HG03039 (cell line): ENCODE data around the gene S100A8.

Source experiments
- ATAC-seq: cut with Tn5 transposase; IDR thresholded peaks from one replicate; pipeline ENCODE4 v1.9.1; 2021; ENCODE audit warnings: mild to moderate bottlenecking, moderate library complexity; ENCODE audit not compliant: unreplicated experiment

Gene S100A8

GRCh38 chr1:153364156-153364555, 26.7 kb downstream of the S100A8 start:
- ATAC-seq, result no peak

- ATAC-seq, result no peak
These were observed 27.2 kb downstream of the S100A8 start for GRCh38 chr1:153363641-153364040.

DNA sequence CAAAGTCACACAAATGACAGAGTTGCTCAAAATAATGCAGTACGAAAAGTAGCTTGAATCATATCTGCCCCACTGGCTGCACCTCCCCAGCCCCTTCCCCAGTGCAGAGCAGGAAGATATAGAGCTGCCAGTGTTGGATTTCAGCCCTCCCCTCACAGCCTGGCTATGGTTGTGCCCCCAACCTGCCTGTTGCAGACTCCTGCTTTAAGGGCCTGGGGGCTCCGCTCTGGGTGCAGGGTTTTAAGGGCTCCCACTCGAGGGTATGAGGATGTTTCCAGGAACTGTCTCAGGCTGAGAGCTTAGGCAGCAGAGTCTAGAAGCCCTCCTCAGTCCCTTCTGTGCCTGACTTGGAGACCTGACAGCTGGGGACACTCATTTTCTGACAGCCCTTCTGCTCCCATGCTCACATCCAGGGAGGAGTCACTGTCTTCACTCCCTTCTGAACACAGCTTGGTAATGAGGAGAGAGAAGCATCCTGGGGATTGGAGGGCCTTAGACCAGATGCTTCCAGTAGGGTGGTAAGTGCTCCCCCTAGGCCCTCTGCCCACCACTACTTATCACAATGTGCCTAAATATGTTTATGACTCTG, 28.6 kb downstream of the S100A8 start:
- ATAC-seq, result no peak

DNA sequence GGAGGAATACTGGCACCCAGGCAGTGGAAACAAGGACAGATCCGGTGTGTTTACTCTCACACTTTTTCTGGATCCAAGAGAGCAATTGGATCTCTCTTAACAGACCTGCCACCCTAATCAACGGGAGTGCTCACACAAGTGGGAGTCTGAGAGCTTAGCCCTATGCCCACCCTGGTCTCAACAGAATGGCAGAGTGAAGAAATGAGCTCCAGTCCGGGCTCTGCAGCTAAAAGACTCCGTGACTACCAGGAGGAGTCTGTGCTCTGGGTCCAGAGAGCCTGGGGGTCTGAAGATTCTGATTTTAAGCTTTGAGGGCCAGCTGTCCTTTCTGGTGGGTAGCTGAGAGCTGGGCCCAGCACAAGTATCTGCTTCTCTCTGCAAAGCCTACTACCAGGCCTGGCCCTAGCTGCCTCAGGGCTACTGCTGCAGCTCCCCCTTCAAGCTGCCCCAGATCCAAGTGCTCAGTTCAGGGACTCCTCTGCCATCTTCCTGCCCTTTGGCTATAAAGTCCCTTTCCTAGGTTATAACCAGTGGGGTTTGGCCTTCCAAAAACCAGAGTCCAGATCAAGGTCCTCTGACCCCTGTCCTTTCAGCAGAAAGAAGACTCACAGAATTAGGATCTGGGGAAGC, 29.3 kb downstream of the S100A8 start:
- ATAC-seq, result no peak

- ATAC-seq, result no peak
These were observed 30.0 kb downstream of the S100A8 start for GRCh38 chr1:153360592-153361479.

- no peak for ATAC-seq
These were observed 30.7 kb downstream of the S100A8 start for GRCh38 chr1:153360190-153360589.

GRCh38 chr1:153359241-153359640, 31.6 kb downstream of the S100A8 start:
- no peak for ATAC-seq

DNA sequence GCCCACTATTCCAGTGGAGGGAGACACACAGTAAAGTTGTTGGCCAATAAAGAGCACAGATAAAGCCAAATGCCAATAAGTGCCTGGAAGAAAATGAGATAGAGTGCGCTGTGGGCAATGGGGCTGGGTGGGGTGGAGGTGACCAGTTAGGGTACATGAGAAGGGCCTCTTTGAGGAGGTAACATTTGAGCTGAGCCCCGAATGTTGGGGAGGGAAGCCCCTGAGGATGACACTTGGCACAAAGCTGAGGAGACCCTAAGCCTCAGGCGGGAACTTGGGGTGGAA, 32.2 kb downstream of the S100A8 start:
- no peak for ATAC-seq

DNA sequence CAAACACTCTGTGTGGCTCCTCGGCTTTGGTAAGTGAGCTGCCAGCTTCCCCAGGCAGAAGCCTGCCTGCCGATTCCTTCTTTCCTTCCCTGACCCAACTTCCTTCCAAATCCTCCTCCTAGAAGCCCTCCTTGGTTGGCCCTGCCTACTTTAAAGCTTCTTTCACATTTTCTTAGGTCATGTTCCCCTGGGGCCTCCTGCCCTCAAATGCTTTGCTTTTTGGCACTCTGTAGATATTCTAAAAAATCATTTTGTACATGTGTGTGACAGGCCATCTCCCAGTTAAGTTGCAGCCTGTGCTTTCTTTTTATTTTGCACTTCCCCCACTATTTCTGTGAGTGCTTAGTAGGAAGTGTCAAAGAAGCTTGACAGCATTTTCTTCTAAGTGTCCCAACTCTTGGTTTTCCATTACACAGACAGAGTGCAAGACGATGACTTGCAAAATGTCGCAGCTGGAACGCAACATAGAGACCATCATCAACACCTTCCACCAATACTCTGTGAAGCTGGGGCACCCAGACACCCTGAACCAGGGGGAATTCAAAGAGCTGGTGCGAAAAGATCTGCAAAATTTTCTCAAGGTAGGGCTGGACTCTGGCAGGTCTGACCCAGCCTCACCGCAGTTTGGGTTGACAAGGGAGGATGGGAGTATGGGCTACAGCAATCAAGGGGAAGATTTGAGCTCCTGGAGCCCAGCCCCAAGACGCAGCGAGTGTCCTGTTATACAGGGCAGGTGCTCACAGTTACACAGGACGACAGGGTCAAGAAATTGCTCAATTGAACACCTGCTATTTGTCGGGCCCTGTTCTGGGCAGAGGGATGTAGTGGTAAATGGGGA, 32.8 kb downstream of the S100A8 start, which contains the start of gene S100A9:
Gene S100A9 (plus strand): TSS at position 2 of the 838 bp plus-strand sequence. CDS start 430 bp downstream, at position 432.
- no peak for ATAC-seq

GRCh38 chr1:153357076-153357852, 33.6 kb downstream of the S100A8 start:
- no peak for ATAC-seq

- no peak for ATAC-seq
These were observed 34.3 kb downstream of the S100A8 start for GRCh38 chr1:153356392-153357075.

DNA sequence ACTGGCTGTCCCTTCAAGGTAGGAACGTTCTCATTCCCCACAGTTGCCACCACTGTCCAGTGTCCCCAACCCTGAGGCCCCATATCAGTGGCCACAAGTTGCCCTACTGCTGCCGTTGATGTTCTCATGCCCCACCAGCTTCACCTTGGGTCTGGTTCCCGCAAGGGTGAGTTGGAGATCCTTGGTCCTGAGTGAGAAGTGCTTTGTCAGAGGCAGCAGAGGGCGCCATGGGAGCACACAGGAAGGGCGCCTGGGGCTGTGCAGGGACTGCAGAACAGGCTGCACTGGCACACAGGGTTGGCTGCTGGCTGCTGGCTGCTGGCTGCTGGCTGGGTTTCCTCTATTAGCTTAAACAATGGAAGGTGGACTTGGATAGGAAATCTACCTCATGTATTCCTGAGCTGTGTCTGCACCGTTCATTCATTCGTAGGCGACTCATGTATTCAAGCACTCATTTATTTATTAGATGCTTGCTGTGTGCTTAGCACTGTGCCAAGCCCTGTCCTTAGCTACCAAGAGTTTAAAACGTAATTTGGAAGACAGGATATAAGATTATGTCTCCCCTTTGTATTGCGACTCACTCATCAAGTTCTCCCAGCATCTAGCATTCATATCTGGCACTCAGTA, 35.3 kb downstream of the S100A8 start:
- ATAC-seq, result no peak

- no peak for ATAC-seq
These were observed 36.2 kb downstream of the S100A8 start for GRCh38 chr1:153354515-153355193.

DNA sequence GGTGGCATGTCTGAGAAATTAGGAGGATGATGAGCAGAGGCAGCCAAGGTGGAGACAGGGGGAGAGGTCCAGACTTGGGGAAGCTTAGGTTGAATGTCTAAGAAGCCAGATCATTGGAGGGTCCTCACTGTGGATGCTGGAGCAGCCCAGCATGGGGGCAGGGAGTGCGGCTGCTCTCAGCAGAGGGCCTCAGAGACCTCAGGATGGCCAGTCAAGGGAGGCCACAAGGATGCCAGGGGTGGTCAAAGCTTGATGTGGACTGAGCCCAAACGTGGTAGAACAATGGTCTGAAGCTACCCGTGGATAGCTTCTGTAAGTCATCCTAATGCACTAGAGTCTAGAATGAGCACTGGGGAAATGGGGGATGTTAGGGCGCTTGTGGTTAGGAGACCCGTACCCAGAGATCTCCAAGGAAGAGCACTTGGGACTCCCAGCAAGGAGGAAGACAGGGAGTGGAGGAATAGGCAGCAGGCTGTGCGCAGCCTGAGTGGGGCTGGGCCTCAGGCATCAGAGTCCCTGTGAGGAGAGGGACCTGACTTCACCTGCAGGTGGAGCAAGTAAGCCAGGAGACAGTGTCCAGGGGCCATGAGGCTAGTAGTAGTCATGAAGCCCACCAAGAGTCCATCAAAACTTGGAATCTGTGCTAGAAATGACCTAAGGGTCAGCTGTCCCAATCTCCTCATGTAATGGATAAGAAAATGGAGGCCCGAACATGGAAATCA, 37.5 kb downstream of the S100A8 start:
- no peak for ATAC-seq

- no peak for ATAC-seq
These were observed 38.4 kb downstream of the S100A8 start for GRCh38 chr1:153352523-153352922.

- ATAC-seq, result no peak
These were observed 40.4 kb downstream of the S100A8 start for GRCh38 chr1:153350321-153350957.
